IMR-90 (cell line): Measurements from ENCODE around the gene SPP1.

Experiments
- POLR2A ChIP-seq: IDR thresholded peaks from 2 replicates; pipeline ENCODE4 v1.6.1; 2012; ENCODE audit warnings: mild to moderate bottlenecking, low read depth, low read length
- RAD21 ChIP-seq: IDR thresholded peaks from 2 replicates; pipeline ENCODE4 v1.6.1; 2012; ENCODE audit warnings: low read length, improper control_type of control experiment
- RFX5 ChIP-seq: IDR thresholded peaks from 2 replicates; pipeline ENCODE4 v1.8.0; 2012; ENCODE audit warnings: low read depth, mild to moderate bottlenecking, low read length, moderate library complexity
- SMC3 ChIP-seq: fragments of 150-350 bp; IDR thresholded peaks from 2 replicates; pipeline ENCODE4 v1.6.1; 2016; ENCODE audit warnings: low read depth, mild to moderate bottlenecking, antibody characterized with exemption, low read length, moderate library complexity
- USF2 ChIP-seq: fragments of 150-350 bp; IDR thresholded peaks from 2 replicates; pipeline ENCODE4 v1.6.1; 2017; ENCODE audit warnings: mild to moderate bottlenecking, antibody characterized with exemption, low read length, low read depth
- TF ChIP-seq, protein P1 (sequence below): conservative IDR thresholded peaks from 2 replicates; pipeline ENCODE4 v1.5.1; 2012; ENCODE audit warnings: mild to moderate bottlenecking, low read depth, low read length, improper control_type of control experiment

GRCh38 chr4:88022289-88022688 lies 46.8 kb downstream of the SPP1 start:
- TF ChIP-seq SMC3 (no peak), RAD21 (no peak), POLR2A (no peak), RFX5 (no peak), USF2 (no peak)
- TF ChIP-seq, protein P1, sequence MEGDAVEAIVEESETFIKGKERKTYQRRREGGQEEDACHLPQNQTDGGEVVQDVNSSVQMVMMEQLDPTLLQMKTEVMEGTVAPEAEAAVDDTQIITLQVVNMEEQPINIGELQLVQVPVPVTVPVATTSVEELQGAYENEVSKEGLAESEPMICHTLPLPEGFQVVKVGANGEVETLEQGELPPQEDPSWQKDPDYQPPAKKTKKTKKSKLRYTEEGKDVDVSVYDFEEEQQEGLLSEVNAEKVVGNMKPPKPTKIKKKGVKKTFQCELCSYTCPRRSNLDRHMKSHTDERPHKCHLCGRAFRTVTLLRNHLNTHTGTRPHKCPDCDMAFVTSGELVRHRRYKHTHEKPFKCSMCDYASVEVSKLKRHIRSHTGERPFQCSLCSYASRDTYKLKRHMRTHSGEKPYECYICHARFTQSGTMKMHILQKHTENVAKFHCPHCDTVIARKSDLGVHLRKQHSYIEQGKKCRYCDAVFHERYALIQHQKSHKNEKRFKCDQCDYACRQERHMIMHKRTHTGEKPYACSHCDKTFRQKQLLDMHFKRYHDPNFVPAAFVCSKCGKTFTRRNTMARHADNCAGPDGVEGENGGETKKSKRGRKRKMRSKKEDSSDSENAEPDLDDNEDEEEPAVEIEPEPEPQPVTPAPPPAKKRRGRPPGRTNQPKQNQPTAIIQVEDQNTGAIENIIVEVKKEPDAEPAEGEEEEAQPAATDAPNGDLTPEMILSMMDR: no peak
